GM21515 (cell line): Measurements from ENCODE around the gene EMSY.
"Not testable (repeated sequence)": the region's sequence is repeated elsewhere in the genome, so short reads cannot be mapped to it uniquely, and the experiment has no call there.

Source experiments
- ATAC-seq: cut with Tn5 transposase; IDR thresholded peaks from one replicate; pipeline ENCODE4 v1.9.1; 2021; ENCODE audit not compliant: unreplicated experiment

The EMSY gene

DNA sequence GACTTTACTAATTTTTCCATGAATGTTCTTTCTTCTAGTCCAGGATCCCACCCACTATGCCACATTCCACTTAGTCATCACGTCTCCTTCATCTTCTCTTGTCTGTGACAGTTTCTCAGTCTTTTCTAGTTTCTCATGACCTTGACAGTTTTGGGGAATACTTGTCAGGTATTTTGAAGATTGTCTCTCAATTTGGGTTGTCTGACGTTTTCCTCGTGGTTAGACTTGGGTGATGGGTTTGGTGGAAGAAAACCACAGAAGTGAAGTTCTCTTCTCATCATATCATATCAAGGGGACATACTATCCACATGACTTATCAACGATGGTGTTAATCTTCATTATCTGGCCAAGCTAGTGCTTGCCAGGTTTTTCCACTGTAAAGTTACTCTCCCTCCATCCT is 123.3 kb downstream of the EMSY start:
- no peak for ATAC-seq

DNA sequence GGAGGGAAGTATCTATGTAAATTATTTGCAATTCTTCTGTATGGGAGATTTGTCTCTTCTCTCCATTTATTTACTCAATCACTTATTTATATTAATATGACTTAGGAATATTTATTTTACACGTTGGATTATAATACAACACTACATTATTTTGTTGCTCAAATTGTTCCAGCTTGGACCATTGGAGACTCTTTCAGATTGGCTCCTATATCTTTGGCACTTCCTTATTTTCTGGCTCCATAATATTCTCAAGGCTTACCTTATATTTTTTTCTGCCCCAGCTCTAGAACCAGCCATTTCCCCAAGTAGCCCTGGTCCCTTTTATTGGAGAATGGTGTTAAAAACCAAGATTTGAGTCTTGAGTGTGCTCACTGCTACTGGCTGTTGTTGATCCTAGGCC is 123.8 kb downstream of the EMSY start:
- ATAC-seq, result no peak

DNA sequence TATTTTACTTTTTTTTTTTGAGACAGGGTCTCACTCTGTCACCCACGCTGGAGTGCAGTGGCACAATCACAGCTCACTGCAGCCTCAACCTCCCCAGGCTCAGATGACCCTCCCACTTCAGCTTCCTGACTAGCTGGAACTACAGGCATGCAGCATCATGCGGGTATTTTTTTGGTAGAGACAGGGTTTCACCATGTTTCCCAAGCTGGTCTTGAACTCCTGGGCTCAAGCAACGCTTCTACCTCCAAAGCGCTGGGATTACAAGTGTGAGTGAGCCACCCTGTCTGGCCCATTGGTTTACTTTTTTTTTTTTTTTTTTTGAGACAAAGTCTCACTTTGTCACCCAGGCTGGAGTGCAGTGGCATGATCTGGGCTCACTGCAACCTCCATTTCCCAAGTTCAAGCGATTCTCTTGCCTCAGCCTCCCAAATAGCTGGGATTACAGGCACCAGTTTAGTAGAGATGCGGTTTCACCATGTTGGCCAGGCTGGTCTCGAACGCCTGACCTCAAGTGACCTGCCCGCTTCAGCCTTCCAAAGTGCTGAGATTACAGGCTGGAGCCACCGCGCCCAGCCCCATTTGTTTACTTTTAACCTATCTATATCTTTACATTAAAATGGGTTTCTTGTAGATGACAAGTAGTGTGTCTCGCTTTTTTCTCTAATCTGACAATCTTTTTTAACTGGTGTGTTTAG is 127.5 kb downstream of the EMSY start:
- not testable (repeated sequence) for ATAC-seq

DNA sequence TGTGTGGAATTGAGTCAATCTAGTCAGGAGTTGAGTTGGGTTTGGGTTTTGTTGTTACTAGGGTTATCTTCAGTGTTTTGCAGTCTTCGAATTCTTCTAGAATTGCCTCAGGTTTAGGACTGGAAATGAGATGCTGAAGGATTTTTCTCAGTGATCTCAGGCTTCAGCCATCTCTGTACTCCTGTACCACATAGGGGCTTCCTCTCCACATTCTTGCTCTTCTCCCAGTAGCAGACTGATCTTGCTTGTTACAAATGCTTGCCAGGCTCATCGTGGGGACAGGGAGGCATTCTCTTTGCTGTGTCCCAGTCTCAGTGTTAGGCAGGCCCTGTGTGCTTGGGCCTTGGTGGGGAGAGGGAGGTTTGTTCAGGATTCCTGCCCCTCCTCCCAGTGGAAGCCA is 129.6 kb downstream of the EMSY start:
- ATAC-seq, result no peak

DNA sequence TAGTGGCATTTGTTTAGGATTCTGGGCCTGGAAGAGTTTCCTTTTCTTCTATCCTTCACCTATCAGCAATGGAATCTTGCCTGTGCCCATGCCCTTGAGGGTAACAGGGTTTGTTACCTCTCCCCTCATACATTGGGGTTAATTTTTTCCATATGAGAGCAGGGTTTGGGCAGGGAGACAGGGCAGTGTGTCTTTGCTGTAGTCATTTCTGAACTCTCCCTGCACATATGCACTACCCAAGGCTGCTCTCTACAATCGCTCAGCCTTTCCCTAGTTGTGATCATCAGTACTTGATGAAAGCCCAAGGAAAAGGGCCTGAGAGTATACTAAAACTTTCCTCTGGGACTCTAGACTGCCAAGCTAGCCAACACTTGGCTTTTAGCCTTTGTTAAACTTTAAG is 130.1 kb downstream of the EMSY start:
- no peak for ATAC-seq

DNA sequence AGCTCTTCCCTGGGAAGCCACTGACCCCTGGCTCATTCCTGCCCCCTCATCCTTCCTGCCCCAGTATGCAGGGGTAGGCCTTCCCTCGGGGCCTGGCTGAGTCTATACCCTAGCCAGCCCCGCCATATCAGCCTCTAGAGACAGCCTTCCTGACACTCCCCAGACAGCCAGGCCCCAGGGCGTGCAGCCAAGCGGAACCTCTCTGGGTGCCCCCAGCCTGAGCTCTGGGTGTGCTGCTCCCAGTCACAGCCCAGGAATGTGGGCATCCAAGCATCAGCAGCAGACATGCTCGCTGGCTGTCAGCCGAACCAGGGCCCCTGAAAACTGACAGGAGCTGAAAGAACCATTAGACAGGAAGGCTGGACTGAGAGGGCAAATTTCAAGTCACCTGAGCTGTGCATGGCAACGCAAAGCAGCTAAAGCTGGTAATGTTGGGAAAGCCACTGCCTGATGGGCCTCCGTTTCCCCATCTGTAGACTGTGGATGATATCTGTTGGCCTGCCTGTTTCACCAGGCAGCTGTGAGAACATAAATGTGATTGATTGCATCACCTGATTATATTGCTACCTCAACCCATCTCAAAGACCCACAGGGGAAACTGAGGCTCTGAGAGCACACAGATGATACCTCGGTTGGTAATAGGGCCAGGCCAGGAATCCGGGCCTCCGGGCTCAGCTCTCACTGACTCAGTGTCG is 132.6 kb downstream of the EMSY start:
- no peak for ATAC-seq

DNA sequence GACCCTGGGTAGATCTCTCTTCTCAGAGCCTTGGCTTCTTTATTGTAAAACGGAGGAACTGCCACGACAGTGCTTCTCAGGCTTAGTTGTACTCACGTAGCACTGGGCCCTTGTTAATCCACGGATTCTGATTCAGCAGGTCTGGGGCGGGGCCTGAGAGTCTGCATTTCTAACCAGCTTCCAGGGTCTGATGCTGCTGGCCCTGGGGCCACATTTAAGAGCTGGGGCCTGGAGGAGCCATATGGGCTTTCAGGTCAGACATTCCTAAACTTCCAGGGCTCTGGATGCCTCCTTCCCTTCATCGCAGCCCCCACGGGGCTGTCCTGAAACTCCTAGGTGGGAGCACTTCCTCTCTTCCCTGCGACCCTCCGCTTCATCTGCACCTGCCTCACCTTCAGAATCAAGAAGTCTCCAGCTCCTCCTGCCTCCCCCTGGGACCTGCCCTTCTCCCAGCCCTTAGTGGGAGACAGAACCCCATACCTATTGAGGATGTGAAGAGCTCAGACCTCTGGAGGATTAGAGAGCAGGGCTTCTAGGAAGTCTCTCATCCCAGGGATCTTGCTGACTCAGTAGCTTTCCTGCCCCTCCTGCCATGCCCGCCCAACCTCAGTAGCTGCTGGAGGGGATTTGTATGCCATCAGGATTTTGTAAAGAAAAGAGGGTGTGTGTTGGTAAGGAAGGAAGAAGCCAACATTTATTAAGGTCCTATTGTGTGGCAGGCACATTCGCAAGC is 133.3 kb downstream of the EMSY start:
- ATAC-seq, result no peak

DNA sequence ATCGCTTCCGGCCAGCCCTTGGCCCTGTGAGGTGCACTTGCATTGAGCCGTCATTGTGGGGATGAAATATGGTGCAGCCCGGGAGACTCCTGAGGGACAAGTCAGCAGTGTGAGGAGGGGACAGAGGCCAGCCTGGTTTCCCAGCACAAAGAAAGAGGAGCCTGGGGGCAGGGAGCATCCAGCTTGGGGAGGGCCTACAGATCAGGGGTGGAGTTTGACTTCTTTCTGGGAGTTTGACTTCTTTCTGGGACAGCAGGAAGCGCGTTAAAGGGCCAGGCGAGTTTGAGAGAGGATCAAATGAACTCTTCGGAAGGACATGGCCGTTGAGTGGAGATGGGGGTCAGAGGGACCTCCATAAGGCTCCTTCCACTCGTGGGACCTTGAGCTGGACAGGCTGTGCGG is 133.8 kb downstream of the EMSY start:
- ATAC-seq, result no peak

DNA sequence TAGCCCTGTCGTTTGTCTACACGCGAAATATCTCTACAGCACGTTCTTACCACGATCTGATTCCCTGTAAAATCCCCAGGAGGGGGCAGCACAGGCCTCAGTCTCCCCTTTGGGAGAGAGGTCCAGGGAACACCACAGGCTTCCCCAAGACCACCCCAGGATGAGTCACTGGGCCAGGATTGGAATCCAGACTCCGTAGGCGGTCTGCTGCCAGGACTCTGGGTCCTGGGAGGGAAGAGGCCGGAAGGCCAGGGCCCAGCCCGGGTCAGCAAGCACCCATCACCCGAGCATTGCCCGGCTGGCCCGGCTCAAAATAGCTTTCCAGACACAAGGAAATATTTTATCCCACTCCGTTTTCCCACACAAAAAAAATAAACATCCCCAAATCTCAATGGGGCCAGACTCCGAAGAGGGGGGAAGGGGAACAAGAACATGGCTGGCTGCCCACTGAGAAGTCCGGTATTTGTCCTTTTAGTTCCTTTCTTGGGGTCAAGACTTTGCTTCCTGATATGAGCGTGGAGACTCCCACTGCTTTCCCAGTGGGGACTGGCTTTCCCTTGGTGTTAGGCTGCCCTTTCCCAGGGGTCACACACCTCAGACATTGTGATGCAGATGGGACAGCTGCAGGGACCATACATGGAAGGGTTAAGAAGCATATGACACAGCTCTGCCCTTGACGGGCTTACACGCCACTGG is 134.4 kb downstream of the EMSY start:
- ATAC-seq, result no peak

DNA sequence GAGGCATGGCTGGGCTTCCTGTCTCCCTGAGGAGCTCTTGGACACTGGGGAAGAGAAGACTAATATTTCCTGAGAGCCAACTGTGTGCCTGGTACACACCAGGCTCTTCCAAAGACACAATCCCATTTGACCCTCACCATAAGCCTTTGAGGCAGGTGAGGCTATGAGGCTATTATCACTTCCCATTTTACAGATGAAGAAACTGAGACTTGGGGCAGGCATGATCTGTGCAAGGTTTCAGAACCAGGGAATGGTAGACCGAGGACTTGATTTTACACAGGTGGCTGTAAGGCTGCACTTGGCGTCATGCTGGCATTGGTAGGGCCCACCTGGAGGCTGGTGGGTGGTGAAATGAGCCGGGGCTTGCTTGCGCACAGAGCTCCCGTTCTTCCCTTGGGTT is 134.9 kb downstream of the EMSY start:
- ATAC-seq, result no peak

DNA sequence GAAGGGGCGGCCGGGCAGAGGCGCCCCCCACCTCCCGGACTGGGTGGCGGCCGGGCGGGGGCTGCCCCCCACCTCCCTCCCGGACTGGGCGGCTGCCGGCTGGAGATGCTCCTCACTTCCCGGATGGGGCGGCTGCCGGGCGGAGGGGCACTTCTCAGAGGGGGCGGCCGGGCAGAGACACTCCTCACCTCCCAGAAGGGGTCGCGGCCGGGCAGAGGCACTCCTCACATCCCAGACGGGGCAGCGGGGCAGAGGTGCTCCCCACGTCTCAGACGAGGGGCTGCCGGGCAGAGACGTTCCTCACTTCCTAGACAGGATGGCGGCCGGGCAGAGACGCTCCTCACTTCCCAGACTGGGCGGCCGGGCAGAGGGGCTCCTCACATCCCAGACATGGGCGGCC is 137.7 kb downstream of the EMSY start:
- ATAC-seq, result not testable (repeated sequence)

DNA sequence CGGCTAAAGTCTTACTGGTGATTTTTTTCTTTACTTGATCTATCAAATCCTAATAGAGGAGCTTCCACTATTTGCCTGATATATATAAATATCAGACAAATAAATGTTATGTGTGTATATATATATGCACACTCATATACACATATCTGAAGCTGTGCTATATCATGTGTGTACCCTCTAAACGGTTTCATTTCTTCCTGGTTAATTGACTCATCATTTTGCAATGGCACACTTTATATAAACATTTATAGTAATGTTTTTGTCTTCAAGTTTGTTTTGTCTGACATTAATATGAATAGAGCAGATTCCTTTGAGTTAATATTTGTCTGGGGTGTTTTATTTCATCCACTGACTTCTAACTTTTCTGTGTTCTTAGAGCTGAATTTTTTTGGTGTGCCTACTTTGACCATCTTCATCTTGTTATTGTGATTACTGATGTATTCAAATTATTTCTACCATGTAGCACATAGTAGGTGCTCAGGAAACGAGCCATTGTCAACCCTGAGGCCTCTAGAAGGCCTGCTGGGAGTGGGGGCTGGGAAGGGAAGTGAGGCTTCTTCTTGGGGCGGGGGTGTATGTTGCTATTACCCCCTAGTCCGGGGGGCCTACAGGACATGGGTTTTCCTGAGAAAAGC is 143.1 kb downstream of the EMSY start:
- ATAC-seq, result no peak

DNA sequence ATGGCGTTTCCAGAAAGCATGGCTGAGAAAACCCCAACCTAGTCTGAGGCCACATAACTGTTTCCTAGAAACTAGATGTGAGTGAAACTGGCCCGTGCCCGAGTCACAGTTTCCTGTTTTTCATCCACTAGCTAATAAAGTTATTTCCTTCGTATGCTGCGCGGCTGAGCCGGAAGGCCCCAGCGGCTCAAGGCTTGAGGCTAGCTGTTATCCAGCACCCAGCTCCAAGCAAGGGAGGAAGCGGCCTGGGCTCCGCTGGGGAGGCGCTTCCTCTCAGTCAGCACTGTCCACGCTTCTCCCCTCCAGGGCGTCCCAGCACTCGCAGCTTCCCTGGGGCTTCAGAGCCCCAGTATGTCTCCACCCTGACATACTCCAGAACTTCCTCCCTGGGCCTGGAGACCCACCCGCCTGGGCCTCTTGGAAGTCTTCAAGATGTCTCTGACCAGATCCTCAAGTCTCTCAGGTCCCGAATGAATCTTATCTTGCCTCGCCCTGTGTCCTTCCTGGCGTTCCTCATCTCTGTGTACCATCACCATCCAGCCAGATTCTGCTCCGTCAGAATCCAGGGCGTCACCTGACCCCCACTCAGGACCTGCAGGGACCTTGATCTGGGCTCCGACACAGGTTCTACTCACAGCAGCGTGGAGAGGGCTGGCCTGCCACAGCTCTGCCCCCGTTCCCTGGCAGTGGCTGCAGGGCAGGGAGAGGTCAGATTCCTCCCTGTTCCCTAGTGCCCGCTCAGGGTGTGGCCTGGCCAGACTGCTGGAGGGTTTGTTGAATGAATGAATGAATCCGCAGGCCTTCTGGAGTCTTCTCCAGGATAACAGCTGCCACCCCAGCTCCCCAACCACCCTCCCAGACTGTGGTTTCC is 143.9 kb downstream of the EMSY start:
- no peak for ATAC-seq

DNA sequence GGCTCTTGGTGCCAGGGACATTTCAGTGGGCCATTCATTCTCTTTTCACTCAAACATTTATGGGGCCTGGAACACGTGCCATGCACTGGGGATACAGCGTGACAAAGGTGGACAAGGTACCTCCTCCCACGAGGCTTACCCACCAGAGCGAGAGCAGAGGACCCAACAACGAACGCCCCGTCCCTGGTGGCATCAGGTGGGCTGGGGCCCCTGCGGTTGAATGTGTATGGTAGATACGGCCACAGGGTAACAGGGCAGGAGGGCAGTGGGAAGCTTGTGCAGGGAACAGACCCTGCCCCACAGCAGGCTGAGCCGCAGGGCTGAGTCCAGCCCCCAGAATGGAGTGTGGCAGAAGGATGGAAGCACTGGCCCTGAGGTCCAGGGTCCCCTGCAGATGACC is 144.7 kb downstream of the EMSY start:
- no peak for ATAC-seq

DNA sequence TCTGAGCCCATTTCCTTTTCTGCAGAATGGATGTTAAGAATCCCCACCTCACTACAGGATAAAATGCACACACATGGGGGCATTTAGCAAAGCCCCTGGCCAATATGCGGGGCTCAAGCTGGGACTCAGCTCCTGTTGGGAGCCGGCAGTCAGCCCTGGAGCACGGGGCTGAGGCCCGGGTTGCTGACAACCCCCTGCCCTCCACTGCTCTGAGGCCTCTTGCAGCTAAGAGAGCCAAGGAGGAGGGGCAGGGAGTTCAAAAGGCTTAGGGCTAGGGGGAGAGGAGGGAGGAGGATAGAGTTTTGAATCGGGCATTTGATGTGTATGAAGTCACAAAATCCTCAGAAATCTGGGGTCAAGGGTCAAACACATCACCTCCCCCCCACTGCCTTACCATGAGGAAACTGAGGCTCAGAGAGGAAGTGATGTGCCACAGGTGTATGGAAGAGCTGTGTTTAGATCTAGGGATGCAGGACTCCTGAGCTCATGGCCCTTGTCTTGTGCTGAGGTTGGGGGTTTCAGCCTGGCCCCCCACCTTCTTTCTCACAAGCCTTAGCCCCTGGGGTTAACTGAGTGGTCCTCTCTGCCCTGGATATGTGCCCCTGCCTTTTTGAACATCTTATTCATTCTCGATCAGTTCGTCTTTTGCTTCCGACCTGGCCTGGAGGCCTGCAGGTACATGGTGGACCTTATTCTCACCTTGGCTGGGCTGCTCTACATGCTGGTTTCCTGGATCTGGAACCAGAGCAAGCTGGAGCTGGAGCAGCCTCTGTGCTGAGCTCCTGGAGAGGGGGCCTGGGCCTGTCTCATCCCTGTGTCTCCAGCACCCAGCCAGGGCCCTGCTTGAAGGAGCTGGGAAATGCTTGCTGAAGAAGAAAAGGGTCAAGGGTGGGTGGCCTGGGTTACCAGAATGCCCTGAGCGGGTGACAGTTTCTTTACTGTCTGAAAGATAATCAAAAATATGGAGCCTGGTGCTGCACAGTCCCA is 145.4 kb downstream of the EMSY start:
- ATAC-seq, result no peak

DNA sequence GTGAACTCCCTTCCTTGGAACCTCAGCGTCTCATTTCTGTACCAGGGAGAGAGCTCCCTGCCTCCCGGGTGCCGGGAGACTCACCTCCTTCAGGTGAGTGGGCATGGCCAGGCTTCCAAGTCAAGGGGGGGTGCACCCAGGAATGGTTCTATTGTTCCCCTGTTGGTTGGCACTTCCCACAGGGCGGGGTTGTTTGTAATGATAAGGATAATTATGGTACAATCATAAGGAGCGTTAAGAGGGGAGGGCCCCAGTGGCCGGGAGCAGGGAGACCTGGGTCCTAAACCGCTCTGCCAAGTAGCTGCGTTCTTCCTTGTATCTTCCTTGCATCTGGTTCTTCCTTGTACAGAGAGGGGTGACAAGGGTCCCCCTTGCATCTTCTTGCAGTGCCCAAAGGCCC is 146.6 kb downstream of the EMSY start:
- ATAC-seq, result no peak

DNA sequence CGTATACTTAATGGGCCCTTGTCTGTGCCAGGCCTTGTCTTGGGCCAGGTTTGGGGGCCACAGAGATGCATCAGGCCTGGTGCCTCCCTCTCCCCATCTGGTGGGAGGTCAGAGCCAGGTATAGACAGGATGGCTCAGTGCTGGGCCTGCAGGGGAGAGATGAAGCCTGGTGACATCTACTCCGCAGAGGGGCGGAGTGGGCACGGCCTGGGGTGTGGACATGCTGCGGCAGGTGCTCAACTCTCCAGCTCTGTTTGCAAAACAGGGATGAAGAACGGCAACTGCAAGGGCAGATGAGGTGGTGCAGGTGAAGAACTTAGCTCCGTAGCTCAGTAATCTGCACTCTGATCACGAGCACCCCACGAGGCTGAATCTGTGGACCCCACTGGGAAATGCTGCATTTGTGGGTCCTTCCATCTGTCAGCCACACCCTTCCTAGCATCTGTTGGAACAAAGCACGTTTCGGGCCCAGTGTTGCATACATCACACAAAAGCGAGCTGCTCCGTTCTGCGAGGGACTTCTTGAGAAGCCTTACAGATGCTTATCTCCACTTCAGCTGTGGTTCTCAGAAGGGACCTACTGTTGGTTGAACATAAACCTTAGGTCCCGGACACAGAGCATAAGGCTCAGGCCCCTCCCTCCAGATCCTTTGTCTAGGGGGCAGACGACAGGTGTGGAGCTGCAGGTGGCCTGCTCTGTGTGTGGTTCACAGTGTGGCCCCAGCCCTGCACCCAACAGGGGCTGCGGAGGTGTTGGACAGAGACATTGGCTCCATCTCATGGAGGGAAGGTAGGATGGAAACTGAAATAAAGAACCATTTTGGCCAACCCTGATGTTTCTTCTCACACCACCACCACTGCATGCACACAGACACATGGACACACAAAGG is 147.5 kb downstream of the EMSY start:
- ATAC-seq, result no peak

DNA sequence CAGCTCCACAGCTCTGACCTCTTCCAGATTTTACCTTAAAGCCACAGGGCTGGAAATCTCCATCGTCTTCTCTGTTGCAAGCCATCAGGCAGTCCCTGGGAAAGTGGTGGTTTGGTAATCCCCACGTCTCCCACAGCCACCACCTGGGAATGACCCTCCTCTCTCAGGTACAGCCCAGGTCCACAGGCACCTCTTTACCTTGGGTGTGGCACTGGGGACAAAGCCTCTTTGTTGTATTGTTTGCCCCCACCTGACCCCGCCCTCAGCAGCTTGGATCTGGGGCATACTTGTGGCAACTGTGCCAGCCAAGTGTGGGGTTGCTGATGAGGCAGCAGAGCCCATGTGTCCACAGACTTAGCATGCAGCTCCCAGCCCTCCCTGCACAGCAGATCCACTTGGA is 148.1 kb downstream of the EMSY start:
- no peak for ATAC-seq
